Parathyroid adenoma (tissue), 2 donors: ENCODE data around the gene DDN.
A peak's percentile ranks its signal among the peaks of the same experiment; 100 is the strongest.

Source experiments
- H2AFZ ChIP-seq: fragments of 300-600 bp; sonication (generic); one replicate; pipeline ENCODE4 v1.7.0; 2017; ENCODE audit warnings: antibody characterized with exemption, mild to moderate bottlenecking
- H3K27ac ChIP-seq: fragments of 300-600 bp; sonication (generic); one replicate; pipeline ENCODE4 v1.7.0; 2017
- H3K27me3 ChIP-seq: fragments of 300-600 bp; sonication (generic); one replicate; pipeline ENCODE4 v1.7.0; 2017; ENCODE audit warnings: low read length; ENCODE audit not compliant: control insufficient read depth, insufficient read depth
- H3K36me3 ChIP-seq: fragments of 300-600 bp; sonication (generic); one replicate; pipeline ENCODE4 v1.7.0; 2017; ENCODE audit warnings: low read length; ENCODE audit not compliant: control insufficient read depth, insufficient read depth
- H3K4me1 ChIP-seq: fragments of 300-600 bp; sonication (generic); one replicate; pipeline ENCODE4 v1.7.0; 2017; ENCODE audit warnings: control low read depth
- H3K4me2 ChIP-seq: fragments of 300-600 bp; sonication (generic); one replicate; pipeline ENCODE4 v1.7.0; 2017; ENCODE audit warnings: low read length
- H3K4me3 ChIP-seq: fragments of 300-600 bp; sonication (generic); one replicate; pipeline ENCODE4 v1.7.0; 2017; ENCODE audit warnings: low read depth, low read length
- H3K79me2 ChIP-seq: fragments of 300-600 bp; sonication (generic); one replicate; pipeline ENCODE4 v1.7.0; 2017; ENCODE audit warnings: control low read depth
- H3K9ac ChIP-seq: fragments of 300-600 bp; sonication (generic); one replicate; pipeline ENCODE4 v1.7.0; 2017; ENCODE audit warnings: mild to moderate bottlenecking
- H3K9me3 ChIP-seq: fragments of 300-600 bp; sonication (generic); one replicate; pipeline ENCODE4 v1.7.0; 2017; ENCODE audit warnings: low read length; ENCODE audit not compliant: control insufficient read depth
- TF ChIP-seq, protein P1 (sequence below): fragments of 300-600 bp; sonication (generic); IDR thresholded peaks from one replicate; pipeline ENCODE4 v1.7.0; 2017; ENCODE audit warnings: antibody characterized with exemption, mild to moderate bottlenecking
- donor health status: primary hyperparathyroidism.

DDN gene

DNA sequence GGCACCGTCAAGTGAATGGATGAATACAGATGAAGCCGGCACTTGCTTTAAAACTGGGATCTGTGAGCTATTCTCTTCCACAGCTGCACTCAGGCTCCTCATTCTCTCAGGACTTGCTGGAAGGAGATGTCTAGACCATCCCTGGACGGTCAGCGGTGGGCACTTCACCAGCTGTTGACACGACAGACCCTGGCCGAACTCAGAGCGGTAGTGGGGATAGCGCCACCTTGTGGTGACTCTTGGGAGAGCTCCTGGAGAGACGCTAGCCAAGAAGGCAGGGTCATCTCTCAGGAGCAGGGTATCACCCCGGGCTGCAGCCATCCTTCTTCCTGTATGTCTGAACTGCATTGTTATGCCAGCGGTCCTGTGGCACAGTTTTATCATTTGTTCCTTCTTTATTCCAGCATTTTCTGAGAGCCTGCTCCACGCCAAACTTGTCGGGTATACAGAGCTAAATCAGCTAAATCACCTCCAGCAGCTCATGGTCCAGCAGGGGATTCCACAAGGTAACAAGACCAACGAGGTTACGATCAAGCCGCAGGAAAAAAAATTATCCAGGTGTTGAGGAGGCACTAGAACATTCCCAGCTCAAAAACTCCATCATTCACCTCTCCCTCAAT, 11.0 kb downstream of the DDN start:
- Histone ChIP-seq H3K4me2 (no peak overlapping the region), H3K27ac (no peak overlapping the region), H3K9me3 (no peaks in the 10 kb centered on the region), H2AFZ (no peak overlapping the region), H3K27me3 (no peaks in the 10 kb centered on the region), H3K79me2 (no peaks in the 10 kb centered on the region), H3K4me3 (no peak overlapping the region), H3K4me1 (no peaks in the 10 kb centered on the region), H3K9ac (no peak overlapping the region), H3K36me3 (no peaks in the 10 kb centered on the region)
- TF ChIP-seq, protein P1, sequence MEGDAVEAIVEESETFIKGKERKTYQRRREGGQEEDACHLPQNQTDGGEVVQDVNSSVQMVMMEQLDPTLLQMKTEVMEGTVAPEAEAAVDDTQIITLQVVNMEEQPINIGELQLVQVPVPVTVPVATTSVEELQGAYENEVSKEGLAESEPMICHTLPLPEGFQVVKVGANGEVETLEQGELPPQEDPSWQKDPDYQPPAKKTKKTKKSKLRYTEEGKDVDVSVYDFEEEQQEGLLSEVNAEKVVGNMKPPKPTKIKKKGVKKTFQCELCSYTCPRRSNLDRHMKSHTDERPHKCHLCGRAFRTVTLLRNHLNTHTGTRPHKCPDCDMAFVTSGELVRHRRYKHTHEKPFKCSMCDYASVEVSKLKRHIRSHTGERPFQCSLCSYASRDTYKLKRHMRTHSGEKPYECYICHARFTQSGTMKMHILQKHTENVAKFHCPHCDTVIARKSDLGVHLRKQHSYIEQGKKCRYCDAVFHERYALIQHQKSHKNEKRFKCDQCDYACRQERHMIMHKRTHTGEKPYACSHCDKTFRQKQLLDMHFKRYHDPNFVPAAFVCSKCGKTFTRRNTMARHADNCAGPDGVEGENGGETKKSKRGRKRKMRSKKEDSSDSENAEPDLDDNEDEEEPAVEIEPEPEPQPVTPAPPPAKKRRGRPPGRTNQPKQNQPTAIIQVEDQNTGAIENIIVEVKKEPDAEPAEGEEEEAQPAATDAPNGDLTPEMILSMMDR: peak; percentile 78

DNA sequence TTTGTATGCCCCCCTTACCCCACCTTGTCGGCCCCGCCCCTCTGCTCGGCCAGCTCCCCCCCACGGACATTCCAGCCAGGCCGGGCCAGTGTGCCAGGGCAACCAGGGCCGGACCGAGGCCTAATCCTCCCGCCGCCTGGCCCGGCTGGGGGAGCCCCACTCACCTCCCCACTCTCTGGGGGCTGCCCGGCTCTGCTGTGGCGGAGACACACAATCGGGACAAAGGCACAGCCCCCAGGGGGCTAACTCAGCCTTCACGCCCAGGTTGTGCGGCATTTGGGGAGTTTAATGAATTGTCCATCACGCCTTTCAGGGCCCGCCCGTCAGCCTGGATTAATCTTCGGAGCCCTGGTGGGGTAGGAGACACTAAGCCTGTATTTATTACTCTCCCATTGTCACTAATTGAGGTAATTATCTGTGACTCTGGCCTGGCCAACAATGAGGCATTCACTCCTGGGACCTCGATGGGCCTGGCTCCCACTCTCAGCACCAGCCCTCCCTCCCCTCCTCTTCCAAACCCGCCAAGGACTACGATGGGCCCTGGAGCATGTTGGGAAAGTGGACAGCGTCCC, 12.4 kb downstream of the DDN start:
- Histone ChIP-seq H3K9ac (no peak overlapping the region), H3K9me3 (no peaks in the 10 kb centered on the region), H3K27ac (no peak overlapping the region), H3K36me3 (no peaks in the 10 kb centered on the region), H3K4me2 (no peak overlapping the region), H3K79me2 (no peaks in the 10 kb centered on the region), H3K27me3 (no peaks in the 10 kb centered on the region), H3K4me3 (no peak overlapping the region), H2AFZ (no peak overlapping the region), H3K4me1 (no peaks in the 10 kb centered on the region)
- TF ChIP-seq, protein P1: no peak

DNA sequence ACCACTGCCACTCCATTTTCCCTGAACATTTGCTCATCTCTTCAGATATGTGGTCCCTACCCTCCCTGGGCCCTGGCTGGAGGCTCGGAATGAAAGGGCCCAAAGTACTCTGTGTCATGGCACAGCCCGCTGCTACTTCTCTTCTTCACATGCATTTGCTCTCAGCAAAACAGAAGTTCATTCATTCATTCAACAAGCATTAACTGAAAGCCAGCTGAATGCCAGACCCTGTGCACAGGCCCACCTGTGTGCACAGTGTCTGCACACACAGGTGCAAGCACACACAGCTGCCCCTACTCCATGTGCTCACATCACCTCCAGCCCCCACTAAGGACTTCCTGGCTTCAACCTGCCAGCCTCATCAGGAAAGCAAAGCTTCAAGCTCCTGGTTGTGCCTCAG, 13.3 kb downstream of the DDN start:
- Histone ChIP-seq H3K9ac (no peak overlapping the region), H3K27me3 (no peaks in the 10 kb centered on the region)

DNA sequence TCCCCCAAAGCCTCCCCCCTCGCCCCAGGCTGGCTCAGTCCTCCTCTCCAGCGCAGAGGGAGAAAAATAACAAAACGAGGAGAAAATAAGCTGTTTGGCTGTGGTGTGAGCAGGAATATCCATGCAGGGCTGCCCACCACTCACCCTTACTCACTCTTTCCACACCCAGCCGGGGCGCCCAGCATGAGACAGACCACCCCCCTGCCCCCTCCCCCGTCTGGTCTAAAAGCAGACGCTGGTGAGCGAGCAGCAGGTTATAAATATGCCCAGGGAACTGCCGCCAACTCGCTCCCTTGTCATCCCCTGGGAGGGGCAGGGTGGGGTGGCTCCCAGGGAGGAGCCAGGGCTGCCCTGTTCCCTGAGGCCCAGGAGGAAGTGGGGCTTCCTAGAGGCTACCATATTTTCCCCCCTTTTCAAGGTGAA, 13.7 kb downstream of the DDN start:
- Histone ChIP-seq H3K36me3 (no peaks in the 10 kb centered on the region), H3K9me3 (no peaks in the 10 kb centered on the region), H3K4me1 (peaks cover 4% of the 10 kb centered on the region), H3K4me2 (no peak overlapping the region), H2AFZ (no peak overlapping the region), H3K79me2 (no peaks in the 10 kb centered on the region), H3K4me3 (no peak overlapping the region), H3K27me3 (no peaks in the 10 kb centered on the region), H3K27ac (no peak overlapping the region), H3K9ac (no peak overlapping the region)
- TF ChIP-seq, protein P1: no peak

More for the DNA sequence above, 13.3 kb downstream of the DDN start:
- H3K36me3 ChIP-seq: no peaks in the 10 kb centered on the region
- no peak overlapping the region for H2AFZ ChIP-seq
- H3K79me2 ChIP-seq: no peaks in the 10 kb centered on the region
- TF ChIP-seq, protein P1: no peak
- peaks cover 4% of the 10 kb centered on the region for H3K4me1 ChIP-seq
- no peak overlapping the region for H3K4me3 ChIP-seq
- no peaks in the 10 kb centered on the region for H3K9me3 ChIP-seq
- H3K4me2 ChIP-seq: no peak overlapping the region
- no peak overlapping the region for H3K27ac ChIP-seq
